RWPE1 (cell line): ENCODE measurements around the gene DIO3.
"Not testable (repeated sequence)": the region's sequence is repeated elsewhere in the genome, so short reads cannot be mapped to it uniquely, and the experiment has no call there.

Experiments
- CTCF ChIA-PET: fragments of 350-600 bp; sonication (Branson Sonifier 250); formaldehyde crosslinking; extraction: SDS; loops from one replicate; lab custom pipeline; 2021; lab: Yijun Ruan, JAX
- POLR2A ChIA-PET: fragments of 400-600 bp; formaldehyde crosslinking; extraction: SDS; loops from one replicate; lab custom pipeline; 2020; ENCODE audit warnings: antibody characterized with exemption; ENCODE audit not compliant: low non-redundant PET; lab: Yijun Ruan, JAX
- DNase-seq: peaks from one replicate; pipeline ENCODE4 v3.0.0; 2012; ENCODE audit warnings: low spot score
- H3K27ac ChIP-seq: fragments of 450-650 bp; 2 replicates; pipeline ENCODE4 v1.5.1; 2017
- TF ChIP-seq, protein P1 (sequence below): fragments of 450-650 bp; conservative IDR thresholded peaks from 2 replicates; pipeline ENCODE4 v1.5.1; 2017; ENCODE audit warnings: low read depth, mild to moderate bottlenecking

The DIO3 gene

DNA sequence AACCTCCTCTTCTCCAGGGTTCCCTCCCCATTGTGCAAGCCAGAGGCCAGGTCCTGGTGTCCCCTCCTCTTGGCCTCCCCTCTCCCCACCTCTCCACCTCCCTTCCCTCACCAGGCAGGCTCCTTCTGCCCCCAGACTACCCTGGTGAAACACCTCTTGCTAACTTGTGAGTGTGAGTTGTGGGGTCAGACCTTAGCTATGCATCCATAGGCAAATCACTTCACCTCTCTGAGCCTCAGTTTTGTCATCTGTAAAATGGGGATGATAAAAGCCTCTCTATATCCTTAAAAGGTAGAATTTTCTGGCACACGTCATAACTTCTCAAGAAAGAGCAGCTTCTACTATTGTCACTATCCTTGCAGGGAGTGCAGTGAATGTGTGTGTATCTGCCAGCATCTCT lies 7.9 kb upstream of the DIO3 start:
- H3K27ac ChIP-seq: no peak overlapping the region
- ChIA-PET CTCF (interaction anchor here (0.6 kb wide), 2 partner anchors 154 to 1151 kb away, joined by 3 to 5 read pairs; no protein-coding TSS in a partner anchor), POLR2A (no interaction called here)
- DNase-seq: no peak
- TF ChIP-seq, protein P1, sequence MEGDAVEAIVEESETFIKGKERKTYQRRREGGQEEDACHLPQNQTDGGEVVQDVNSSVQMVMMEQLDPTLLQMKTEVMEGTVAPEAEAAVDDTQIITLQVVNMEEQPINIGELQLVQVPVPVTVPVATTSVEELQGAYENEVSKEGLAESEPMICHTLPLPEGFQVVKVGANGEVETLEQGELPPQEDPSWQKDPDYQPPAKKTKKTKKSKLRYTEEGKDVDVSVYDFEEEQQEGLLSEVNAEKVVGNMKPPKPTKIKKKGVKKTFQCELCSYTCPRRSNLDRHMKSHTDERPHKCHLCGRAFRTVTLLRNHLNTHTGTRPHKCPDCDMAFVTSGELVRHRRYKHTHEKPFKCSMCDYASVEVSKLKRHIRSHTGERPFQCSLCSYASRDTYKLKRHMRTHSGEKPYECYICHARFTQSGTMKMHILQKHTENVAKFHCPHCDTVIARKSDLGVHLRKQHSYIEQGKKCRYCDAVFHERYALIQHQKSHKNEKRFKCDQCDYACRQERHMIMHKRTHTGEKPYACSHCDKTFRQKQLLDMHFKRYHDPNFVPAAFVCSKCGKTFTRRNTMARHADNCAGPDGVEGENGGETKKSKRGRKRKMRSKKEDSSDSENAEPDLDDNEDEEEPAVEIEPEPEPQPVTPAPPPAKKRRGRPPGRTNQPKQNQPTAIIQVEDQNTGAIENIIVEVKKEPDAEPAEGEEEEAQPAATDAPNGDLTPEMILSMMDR: no peak

DNA sequence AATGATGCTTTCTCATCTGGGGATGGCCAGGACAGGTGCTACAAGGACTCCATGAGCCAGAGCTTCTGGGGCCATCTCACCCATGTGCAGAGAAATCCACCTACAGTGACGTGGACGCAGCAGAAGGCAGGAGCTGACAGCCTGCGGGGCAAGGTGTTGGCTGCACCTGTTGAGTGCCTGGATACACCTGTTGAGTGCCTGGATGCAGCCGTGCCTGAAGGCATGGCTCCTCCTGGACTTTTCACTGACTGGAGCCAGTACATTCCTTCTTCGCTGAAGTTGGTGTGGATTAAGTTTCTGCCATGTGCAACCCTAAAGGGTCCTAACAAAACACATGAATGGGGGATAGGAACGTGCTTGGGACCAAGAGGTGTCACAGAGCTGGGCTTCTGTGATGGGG lies 7.4 kb upstream of the DIO3 start:
- no peak overlapping the region for H3K27ac ChIP-seq
- TF ChIP-seq, protein P1: no peak
- ChIA-PET POLR2A (no interaction called here), CTCF (interaction anchor here (0.6 kb wide), 1 partner anchor 154 kb away, joined by 3 read pairs; no protein-coding TSS in a partner anchor)
- DNase-seq: no peak

DNA sequence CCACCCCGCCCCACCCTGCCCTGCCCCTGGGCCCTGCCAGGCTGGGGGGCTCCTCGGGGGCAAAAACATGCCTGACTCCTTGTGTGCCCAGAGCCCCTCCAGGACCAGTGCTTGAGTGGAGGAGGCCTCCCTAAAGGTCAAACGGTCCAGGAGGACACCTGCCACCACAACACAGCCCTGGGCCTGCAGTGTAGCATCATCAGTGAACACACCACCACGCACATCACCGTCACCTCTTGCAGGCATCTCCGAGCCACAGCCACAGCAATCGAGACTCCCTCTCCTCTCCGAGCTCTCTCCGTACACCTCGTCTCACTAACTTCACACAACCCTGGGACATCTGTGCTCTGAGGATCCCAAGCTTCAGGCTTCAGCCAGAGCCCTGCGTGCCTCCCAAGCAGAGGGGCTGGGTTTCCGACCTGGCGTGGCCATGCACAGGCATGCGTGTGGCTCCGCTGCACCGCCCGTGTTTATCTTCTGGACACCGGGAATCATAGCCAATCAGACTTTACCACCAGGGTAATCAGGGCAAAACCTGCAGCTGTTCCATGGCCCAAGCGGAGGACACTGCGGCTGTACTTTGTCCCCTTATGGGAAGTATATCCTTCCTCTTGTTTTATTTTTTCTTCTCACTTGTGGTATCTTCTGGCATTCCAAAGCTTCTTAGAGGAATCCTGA lies 6.2 kb upstream of the DIO3 start:
- TF ChIP-seq, protein P1: no peak
- ChIA-PET POLR2A (no interaction called here), CTCF (no interaction called here)
- no peak for DNase-seq
- H3K27ac ChIP-seq: no peak overlapping the region

DNA sequence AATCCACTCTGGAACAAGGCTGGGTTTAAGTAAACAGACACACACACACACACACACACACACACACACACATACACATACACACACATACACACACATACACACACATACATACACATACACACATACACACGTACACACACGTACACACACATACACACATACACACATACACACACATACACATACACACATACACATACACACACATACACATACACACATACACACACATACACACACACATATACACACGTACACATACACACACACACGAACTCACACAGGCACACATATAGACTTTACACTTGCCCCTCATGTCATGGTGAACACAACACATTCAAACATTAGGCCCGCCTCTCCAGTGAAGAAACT lies 5.6 kb upstream of the DIO3 start:
- DNase-seq, CTCF ChIA-PET, POLR2A ChIA-PET, H3K27ac ChIP-seq: not testable (repeated sequence)

DNA sequence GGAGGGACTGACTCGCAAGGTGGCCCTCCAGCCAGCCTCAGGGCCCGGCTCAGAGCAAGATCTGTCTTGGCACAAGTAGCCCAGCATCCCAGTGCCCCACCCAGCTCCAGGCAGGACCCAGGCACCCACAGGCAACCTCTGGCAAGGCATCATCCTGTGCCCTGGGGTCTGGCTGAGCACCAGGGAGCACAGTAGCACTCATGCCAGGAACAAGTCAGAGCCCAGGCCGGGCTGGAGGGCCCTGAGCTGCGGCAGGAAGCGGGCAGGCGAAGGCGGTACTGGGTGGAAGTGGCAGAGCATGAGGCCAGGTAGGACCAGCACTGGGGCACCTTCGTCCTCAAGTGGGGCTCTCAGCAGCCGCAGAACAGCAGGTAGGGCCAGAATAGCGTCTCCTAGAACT lies 5.2 kb upstream of the DIO3 start:
- POLR2A ChIA-PET: no interaction called here
- CTCF ChIA-PET: no interaction called here

DNA sequence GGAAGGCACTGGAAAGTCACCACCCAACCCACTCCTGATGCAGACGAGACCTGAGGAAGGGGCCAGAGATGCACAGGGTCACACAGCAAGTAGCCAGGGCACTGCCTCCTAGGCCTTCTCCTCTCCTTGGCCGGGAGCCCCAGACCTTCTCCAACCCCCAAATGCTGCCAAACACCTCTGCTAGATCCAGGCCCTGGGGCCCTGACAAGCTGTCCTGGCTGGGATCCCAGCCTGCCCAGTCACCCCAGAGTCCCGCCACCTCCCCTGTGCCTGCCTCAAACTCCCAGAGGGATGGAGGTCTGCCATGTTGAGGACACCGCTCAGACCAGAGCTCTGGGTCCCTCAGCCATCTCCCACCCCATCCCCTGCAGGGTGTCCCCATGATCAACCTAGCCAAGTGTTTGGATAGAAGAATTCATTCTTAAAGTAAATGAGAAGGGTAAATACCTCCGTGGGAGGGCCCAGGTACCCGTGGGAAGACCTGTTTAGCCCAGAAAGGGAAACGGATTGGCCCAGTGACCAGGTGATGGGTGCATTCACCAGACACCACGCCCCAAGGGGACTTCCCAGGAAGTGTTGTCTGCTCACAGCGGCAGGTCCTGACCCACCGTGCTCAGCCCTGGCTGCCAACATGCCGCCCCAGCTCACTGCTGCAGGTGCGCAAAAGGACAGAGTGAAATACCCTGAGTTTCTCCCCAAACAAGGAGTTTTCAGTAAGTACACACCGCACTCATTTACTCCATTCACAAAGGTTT lies 4.6 kb upstream of the DIO3 start:
- CTCF ChIA-PET: interaction anchor here (0.8 kb wide), 1 partner anchor 72 kb away, joined by 4 read pairs; no protein-coding TSS in a partner anchor
- TF ChIP-seq, protein P1: no peak
- POLR2A ChIA-PET: no interaction called here
- no peak overlapping the region for H3K27ac ChIP-seq
- no peak for DNase-seq

More for the DNA sequence above, 5.2 kb upstream of the DIO3 start:
- no peak overlapping the region for H3K27ac ChIP-seq
- TF ChIP-seq, protein P1: no peak
- no peak for DNase-seq

DNA sequence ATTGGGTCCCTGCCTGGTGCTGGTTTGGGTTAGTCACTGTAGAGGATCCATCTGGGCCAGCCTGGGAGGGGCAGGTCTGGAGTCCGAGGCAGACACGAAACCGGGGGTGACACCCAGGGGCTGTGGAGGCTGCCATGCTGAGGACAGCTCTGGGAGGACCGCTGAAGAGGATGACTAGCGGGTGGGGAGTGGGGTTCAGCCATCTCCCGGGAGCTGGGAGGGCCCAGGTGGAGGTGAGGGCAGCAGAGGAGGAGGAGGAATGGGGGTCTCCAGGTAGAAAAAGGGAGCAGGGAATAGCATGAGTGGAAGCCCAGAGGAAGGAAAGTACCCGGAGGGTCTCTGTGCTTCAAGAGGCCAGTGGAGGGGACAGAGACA lies 4.0 kb upstream of the DIO3 start:
- POLR2A ChIA-PET: no interaction called here
- TF ChIP-seq, protein P1: no peak
- H3K27ac ChIP-seq: no peak overlapping the region
- CTCF ChIA-PET: interaction anchor here (0.8 kb wide), 1 partner anchor 72 kb away, joined by 4 read pairs; no protein-coding TSS in a partner anchor
- DNase-seq: no peak
